ENCODE data around the gene SLC6A19. TPM values are rescaled to one million over a fixed set of nuclear protein-coding genes. Genes with fewer than 3 reads are reported as not detected.
A peak's percentile ranks its signal among the peaks of the same experiment; 100 is the strongest.

The SLC6A19 gene
- total and polyA plus RNA-seq, 9 of the 15 experiments (the other 6 are each of a cell fraction or from before 2014, with no cell fraction given): 0.03 to 1.6 (median 0.59) TPM

- ATAC-seq: no peak
- FAIRE-seq: no peak
- in situ Hi-C loops (cut with MboI) (no loop called here), intact Hi-C loops (cut with micrococcal nuclease) (no loop called here)
- Histone ChIP-seq H3K4me2 (ENCODE audit: insufficient read depth, low read length) (no peak overlapping the region), H4K20me1 (replicated peaks; ENCODE audit: control insufficient read depth, insufficient read depth, low read length) (no peaks in the 10 kb centered on the region), H2AFZ (ENCODE audit: low read depth, low read length) (no peak overlapping the region; the same call in 1 of the 2 replicates), H3K27me3 (ENCODE audit: control insufficient read depth in 2 of 2, insufficient read depth in 2 of 2, low read length in 2 of 2) (no peaks in the 10 kb centered on the region; a peak in 1 of 5 replicates), H3K4me3 (no peak overlapping the region), H3K9me3 (replicated peaks; ENCODE audit: control insufficient read depth, insufficient read depth, low read depth, low read length) (no peaks in the 10 kb centered on the region; the same call in 1 of the 2 replicates), H3K27ac (ENCODE audit: extremely low read depth, low read depth, low read length) (no peak overlapping the region), H3K4me1 (replicated peaks in 1 of 2; ENCODE audit: control insufficient read depth in 2 of 2, insufficient read depth in 2 of 2, low read length in 2 of 2) (peaks cover 38 to 57% of the 10 kb centered on the region in 2 experiments), H3K9me1 (ENCODE audit: control insufficient read depth, insufficient read depth, low read length) (no peaks in the 10 kb centered on the region), H3K36me3 (ENCODE audit: control insufficient read depth, insufficient read depth, low read length) (no peaks in the 10 kb centered on the region), H3K9ac (ENCODE audit: insufficient read depth in 1 of 2, low read depth in 2 of 2, low read length in 2 of 2) (no peak overlapping the region), H3K79me2 (ENCODE audit: control insufficient read depth, insufficient read depth, low read length) (no peaks in the 10 kb centered on the region)
- WGBS (ENCODE audit: insufficient coverage, low coverage, missing lambda C conversion rate): 60% methylated on average over 18 of the region's 24 CpGs
- BruUV-seq (replicated peaks): no TSS peak
- TF ChIP-seq, protein P1, sequence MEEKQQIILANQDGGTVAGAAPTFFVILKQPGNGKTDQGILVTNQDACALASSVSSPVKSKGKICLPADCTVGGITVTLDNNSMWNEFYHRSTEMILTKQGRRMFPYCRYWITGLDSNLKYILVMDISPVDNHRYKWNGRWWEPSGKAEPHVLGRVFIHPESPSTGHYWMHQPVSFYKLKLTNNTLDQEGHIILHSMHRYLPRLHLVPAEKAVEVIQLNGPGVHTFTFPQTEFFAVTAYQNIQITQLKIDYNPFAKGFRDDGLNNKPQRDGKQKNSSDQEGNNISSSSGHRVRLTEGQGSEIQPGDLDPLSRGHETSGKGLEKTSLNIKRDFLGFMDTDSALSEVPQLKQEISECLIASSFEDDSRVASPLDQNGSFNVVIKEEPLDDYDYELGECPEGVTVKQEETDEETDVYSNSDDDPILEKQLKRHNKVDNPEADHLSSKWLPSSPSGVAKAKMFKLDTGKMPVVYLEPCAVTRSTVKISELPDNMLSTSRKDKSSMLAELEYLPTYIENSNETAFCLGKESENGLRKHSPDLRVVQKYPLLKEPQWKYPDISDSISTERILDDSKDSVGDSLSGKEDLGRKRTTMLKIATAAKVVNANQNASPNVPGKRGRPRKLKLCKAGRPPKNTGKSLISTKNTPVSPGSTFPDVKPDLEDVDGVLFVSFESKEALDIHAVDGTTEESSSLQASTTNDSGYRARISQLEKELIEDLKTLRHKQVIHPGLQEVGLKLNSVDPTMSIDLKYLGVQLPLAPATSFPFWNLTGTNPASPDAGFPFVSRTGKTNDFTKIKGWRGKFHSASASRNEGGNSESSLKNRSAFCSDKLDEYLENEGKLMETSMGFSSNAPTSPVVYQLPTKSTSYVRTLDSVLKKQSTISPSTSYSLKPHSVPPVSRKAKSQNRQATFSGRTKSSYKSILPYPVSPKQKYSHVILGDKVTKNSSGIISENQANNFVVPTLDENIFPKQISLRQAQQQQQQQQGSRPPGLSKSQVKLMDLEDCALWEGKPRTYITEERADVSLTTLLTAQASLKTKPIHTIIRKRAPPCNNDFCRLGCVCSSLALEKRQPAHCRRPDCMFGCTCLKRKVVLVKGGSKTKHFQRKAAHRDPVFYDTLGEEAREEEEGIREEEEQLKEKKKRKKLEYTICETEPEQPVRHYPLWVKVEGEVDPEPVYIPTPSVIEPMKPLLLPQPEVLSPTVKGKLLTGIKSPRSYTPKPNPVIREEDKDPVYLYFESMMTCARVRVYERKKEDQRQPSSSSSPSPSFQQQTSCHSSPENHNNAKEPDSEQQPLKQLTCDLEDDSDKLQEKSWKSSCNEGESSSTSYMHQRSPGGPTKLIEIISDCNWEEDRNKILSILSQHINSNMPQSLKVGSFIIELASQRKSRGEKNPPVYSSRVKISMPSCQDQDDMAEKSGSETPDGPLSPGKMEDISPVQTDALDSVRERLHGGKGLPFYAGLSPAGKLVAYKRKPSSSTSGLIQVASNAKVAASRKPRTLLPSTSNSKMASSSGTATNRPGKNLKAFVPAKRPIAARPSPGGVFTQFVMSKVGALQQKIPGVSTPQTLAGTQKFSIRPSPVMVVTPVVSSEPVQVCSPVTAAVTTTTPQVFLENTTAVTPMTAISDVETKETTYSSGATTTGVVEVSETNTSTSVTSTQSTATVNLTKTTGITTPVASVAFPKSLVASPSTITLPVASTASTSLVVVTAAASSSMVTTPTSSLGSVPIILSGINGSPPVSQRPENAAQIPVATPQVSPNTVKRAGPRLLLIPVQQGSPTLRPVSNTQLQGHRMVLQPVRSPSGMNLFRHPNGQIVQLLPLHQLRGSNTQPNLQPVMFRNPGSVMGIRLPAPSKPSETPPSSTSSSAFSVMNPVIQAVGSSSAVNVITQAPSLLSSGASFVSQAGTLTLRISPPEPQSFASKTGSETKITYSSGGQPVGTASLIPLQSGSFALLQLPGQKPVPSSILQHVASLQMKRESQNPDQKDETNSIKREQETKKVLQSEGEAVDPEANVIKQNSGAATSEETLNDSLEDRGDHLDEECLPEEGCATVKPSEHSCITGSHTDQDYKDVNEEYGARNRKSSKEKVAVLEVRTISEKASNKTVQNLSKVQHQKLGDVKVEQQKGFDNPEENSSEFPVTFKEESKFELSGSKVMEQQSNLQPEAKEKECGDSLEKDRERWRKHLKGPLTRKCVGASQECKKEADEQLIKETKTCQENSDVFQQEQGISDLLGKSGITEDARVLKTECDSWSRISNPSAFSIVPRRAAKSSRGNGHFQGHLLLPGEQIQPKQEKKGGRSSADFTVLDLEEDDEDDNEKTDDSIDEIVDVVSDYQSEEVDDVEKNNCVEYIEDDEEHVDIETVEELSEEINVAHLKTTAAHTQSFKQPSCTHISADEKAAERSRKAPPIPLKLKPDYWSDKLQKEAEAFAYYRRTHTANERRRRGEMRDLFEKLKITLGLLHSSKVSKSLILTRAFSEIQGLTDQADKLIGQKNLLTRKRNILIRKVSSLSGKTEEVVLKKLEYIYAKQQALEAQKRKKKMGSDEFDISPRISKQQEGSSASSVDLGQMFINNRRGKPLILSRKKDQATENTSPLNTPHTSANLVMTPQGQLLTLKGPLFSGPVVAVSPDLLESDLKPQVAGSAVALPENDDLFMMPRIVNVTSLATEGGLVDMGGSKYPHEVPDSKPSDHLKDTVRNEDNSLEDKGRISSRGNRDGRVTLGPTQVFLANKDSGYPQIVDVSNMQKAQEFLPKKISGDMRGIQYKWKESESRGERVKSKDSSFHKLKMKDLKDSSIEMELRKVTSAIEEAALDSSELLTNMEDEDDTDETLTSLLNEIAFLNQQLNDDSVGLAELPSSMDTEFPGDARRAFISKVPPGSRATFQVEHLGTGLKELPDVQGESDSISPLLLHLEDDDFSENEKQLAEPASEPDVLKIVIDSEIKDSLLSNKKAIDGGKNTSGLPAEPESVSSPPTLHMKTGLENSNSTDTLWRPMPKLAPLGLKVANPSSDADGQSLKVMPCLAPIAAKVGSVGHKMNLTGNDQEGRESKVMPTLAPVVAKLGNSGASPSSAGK (IDR thresholded peaks at IDR 0.05): peak; percentile 12; the same call in 1 of the 2 replicates
- TF ChIP-seq NCOA1 (IDR thresholded peaks at IDR 0.05; ENCODE audit: low read depth): no peak
- ChIA-PET CTCF (ENCODE audit: low intra/inter-chr PET ratio) (no interaction called here), POLR2A (no interaction called here)
- DNase-seq (ENCODE audit: extremely low read depth in 1 of 4, low spot score in 3 of 4): no peak
These were observed 5.5 kb upstream of the SLC6A19 start for GRCh38 chr5:1195916-1196315.

Data from K562 (cell line).